ENCODE measurements around the gene DCAKD.

DCAKD gene, protein sequence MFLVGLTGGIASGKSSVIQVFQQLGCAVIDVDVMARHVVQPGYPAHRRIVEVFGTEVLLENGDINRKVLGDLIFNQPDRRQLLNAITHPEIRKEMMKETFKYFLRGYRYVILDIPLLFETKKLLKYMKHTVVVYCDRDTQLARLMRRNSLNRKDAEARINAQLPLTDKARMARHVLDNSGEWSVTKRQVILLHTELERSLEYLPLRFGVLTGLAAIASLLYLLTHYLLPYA

DNA sequence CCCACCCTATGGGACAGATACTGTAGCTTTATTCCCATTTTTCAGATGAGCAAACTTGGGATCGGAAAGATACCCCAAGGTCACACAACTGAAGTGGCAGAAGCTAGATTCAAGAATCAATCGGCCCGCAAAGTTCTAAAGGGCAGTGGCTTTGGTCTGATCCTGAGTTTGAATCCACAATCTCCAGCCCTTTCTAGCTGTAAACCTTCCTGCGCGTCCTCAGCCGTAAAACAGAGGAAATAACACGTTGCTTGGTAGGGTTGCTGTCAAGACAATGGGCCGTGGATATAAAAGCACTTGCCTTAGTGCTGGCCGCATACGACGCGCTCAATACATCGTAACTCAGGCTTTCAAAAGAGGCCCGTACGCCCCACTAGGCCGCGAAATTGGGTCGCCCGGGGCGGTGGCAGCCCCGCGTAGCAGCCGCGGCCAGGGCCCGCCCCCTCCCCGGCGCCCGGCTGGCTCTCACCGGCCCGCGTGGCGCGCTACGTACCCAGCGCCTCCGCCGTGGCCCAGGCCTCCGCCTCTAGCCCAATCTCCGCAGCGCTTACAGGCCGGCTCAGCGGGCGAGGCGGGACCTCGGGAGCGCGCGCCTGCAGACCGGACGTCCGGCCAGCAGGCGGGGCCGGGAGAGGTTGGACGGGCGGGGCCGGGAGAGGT, at the start of gene DCAKD:
Gene DCAKD (minus strand): TSS at position 573 of the 660 bp plus-strand sequence. CDS start 16,747 bp downstream, outside the sequence.
- DNase-seq = peak; percentile 84 to 89

DNA sequence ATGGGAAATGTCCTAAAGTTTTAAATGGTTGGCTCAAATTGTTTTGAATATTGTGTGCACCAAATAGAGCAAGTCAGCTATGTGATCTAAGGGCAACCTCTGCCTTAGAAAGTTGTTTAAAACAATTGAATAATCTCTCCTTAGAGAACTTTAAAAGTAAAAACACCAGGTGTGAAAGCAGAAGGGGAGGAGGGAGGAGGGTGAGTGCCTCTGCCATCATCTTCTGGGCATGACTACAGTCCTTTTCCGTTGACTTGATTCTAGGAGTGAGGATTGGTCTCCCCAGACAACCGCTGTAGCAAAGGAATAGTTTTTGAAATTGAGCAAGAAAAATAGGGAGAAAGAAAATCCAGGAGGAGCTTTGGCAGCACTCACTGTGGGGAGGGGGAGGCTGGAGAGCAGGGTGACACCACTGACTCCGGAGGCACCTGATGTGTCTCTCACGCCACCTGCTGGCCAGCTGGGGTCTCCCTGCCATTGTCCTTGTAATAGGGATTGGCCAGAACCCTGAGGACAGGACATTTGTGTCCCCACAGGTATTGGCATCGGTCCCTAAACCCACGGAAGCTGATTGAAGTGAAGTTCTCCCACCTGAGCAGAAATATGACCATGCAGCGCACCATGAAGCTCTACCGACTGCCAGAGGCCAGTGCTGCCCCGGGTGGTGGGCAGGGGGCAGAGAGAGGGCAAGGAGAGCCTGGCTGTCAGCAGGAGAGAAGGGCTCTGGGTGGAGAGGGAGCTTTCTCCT, 47.6 kb upstream of the DCAKD start:
- peak; percentile 62 to 71 for DNase-seq

DNA sequence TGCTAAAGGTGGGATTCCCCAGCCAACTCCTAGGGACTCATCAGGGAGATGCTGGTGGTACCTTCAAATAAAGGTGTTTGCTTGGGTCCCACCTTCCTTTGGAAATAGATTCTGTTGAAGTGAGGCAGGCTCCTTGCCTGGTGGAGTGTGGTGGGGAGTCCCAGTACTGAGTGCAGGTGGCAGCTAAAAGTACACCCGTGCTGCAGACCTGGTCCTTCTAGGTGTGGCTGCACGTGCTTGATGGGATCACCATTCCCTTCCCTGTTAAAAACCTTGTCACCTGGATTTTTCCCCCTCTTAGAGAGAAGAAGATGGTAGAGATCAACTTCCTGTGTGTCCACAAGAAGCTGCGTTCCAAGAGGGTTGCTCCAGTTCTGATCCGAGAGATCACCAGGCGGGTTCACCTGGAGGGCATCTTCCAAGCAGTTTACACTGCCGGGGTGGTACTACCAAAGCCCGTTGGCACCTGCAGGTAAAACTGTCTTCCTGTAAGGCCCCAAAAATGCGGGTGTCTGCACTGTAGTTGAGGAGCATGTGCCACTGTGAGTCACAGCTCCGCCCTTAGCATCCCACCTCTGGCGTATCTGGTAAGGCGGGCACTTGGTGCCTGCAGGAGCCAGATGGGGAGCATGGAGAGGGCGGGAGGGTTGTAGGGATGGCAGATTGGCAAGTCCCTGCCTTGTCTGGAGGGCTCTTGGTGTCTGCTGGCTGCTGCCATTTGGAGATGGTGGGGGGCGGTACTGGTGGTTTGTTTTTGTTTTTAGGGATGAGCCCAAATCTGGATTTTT, 46.8 kb upstream of the DCAKD start:
- DNase-seq = no peak

DNA sequence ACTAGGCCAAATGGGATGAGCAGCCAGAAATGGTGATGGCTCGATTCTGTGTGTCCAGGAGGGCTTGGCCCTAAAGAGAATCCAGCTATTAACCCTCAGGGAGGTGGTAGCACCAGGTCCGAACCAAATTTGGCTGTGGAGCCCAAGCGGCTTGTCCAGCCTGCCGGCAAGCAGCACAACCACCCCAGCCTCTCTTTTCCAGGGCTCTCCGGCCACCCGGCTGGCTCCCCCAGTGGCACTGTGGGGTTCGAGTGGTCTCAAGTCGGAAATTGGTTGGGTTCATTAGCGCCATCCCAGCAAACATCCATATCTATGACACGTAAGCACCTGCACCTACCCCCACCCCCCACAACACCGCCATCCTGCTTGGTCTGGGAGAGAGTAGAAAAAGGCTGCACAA, 45.5 kb upstream of the DCAKD start:
- no peak for DNase-seq

DNA sequence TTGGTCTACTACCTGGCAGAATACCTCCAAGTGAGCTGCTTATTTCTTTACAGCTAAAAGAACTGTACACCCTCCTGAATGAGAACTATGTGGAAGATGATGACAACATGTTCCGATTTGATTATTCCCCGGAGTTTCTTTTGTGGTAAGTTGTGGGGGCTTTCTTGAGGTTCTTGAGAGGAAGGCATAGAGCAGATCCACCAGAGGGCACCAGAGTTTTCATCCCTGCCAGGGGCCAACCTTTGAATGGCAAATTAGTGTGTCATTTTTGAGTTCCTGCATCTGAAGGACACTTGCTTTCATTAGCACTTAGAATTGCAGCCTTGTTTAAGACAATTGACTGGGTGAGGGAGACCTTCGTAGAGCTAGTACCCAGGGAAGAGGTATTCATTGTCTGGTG, 44.7 kb upstream of the DCAKD start:
- DNase-seq = no peak

DNA sequence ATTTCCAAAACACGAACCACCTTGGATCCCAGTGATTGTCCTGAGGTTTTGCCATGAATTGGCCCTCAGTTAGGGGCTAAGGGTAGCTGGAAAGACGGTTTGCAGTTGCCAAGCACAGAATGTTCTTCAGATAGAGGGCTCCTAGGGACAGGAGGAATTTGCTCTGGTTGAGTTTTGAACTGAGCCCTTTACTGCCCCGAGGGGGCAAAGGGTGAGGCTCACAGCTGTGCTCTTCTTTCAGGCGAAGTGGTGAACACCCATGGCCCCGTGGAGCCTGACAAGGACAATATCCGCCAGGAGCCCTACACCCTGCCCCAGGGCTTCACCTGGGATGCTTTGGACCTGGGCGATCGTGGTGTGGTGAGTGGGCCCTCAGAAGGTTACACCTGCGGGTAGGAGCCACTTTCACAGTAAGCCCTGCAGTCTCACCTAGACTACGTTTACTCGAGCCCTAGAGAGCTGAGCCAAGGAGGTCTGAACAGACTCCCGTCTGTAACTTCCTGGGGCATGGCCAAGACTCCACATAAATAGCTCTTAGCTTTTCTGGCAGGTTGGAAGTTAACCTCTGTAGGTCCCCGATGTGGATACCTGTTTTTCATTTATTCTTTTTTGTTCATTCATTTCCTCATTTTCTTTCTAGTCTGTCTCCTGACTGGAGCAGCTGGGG, 42.1 kb upstream of the DCAKD start:
- no peak for DNase-seq

DNA sequence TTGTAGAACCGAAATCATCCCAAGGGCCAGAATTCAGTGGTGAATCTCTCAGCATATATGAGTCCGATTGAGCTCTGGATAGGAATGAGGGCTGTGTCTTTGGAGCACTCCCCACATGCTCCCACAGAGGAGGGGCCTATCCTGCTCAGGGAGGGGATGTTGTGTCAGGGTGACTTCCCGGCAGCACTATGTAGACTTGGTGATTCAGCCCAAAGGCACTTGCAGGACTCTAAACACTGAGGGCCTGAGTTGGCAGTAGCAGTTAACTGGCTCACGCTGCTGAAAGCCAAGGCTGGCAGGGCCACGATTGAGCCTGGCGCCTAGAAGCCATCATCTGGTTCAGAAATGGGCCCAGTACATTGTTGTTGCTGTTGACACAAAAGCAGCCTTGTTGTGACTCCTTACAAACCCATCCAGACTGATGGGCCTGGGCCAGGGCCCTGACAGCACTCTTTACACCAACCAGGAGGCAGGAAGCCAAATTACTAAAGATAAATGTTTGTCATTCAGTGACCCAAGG, 41.5 kb upstream of the DCAKD start:
- no peak for DNase-seq

DNA sequence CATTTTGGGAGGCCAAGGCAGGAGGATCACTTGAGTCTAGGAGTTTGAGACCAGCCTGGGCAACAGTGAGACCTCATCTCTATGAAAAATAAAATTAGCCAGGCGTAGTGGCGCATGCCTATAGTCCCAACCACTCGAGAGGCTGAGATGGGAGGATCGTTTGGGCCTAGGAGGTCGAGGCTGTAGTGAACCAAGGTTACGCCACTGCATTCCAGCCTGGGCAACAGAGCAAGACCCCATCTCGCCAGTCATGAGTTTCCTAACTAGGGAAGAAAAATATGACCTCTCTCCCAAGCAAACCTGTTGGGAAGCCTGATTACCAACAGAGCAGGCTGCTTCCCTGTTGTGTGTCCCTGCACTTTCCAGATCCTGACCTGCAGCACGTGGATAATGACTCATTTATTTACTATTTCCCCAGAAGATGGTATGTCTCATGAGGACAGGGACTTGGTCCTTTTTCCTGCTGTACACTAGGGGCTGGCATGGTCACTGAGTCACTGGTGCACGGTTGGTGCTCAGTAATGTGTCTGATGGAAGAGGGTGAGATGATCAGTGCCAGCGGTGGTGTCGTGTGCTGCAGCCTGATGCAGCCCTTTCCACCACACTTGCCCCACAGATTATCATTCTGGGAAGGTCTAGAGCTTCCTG, 40.5 kb upstream of the DCAKD start:
- no peak for DNase-seq

DNA sequence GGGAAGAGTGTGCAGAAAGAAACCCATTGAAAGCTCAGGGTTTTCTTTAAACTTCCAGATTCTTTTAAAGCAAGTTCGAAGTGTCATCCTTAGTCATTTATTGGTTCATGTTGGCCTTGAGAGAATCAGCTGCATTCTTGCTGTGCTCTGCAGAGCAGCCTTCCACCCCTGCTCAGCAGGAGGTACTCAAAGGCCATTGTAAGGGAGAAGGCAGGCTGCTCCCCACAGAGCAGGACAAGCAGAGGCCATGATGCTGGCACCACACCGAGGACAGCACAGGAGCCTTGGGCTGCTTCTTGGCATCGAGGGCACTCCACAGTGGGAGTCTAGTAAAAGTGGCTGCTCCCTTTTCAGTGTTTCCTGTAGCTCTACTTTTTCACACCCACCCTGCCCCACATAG, 39.3 kb upstream of the DCAKD start:
- no peak for DNase-seq

DNA sequence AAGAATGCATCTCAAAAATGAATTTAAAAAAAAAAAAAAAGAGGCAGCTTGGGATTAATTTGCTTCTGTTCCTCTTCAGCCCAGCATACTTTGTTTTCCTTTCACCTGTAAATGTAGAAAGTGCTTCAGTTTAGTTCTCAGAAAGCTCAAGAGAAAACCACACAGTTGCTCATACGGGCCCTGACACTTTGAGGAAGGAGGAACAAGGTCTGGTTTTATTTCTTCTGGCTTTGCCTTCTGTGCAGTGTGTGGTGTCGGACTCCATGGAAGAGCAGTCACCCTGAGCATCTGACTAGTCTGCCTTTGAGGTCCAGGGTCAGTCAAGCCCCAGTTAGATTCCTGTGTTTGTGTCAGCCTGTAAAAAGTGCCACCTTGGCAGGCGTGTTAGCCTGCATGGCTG, 37.3 kb upstream of the DCAKD start:
- no peak for DNase-seq

DNA sequence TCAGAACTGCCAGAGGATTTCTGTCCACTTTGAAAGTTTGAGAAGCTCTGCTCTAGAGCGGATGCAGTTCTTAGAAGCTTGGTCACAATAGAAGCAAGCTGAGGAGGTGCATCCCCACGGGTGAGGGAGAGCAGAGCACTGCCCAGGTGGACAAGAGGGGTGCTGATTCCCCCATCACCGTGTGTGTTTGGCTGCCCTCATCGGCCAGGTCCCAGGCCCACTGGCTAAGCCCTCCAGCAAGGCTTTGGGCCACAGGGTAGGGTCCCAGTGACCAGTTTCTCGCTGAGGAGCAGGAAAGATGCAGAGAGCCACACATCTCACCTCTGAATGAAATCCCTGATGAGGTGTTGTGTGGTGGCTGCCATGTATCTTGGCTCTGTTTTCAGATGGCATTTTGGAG, 36.5 kb upstream of the DCAKD start:
- DNase-seq = no peak

DNA sequence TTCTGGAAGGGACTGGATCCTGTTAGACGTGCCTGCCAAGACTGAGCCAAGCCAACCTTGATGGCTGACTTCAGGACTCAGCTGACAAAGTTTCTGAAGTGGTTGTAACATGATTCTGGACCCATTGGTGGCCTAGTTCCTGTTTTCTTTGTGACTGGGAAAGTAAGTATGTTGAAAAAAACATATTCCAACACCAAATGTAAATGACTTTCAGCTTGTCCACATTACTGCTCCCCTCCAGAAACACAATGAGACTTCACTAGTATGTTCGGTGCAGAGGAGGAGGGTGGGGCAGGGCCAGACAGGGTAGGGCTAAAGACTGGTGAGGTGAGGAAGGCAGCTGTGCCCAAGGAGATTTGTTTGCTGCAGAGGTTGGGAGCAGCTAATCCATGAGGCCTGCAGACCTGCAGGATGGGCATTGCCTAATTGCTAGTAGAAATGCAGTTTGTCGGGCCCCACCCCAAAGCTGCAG, 36.1 kb upstream of the DCAKD start:
- no peak for DNase-seq

DNA sequence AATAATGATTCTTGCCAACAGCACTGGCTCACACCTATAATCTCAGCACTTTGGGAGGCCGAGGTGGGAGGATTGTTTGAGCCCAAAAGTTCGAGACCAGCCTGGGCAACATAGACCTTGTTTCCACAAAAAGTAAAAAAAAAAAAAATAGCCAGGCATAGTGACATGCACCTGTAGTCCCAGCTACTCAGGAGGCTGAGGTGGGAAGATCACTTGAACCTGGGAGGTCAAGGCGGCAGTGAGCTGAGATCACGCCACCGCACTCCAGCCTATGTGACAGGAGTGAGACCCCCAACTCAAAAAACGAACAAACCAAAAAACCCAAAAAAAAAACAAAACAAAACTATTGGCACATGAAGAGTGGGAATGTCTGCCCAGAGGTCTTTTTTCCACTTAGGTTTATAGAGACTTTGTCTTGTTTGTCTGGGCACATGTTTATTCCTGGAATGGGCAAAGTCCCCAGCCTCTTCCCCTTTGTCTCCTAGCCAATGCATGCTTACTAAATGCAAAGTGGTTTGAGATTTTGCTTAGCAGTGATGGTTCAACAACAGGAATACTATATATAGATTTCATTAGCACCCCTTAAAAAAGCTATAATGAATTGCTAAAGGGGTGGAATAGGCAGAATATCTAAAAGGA, 35.6 kb upstream of the DCAKD start:
- no peak for DNase-seq

DNA sequence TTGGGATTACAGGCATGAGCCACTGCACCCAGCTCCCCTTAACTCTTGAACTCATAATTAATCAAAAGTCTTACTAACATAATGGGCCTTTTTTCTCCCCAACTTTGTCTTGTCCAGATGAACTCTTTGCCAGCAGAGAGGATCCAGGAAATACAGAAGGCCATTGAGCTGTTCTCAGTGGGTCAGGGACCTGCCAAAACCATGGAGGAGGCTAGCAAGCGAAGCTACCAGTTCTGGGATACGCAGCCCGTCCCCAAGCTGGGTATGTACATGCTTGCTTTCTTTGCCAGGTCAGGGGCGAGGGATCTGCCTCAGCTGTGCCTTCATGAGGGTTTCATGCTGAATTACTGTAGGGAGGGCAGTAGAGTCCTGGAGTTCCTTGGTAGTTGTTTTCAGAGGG, 35.0 kb upstream of the DCAKD start:
- no peak for DNase-seq

DNA sequence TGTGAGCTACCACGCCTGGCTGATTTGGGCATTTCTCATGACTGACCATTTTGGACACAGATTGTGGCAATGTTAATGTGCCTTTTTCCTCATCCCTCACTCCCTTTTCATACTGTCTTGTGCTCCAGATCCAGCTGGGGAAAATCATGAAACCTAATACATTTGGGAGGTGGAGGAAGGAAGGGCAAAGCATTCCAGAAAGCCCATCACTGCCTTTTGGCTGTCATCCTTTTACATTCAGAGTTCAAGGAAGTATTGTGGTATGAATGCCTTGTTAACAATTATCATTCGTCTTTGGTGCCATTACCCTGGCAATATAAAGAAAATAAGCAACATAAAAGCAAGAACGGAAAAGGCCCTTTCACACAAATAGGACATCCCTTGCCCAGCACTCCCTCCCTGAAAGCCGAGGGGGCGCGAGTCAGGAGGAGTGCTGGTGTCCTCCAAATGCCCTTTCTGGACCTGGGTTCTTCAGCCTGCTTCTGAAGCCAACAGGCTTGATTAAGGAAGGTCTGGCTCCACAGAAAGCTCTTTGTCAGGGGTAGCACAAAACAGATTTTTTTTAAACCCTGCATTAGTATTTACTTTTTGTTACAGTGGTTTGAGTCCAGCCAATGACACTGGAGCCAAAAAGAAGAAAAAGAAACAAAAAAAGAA, 29.7 kb upstream of the DCAKD start:
- no peak for DNase-seq

DNA sequence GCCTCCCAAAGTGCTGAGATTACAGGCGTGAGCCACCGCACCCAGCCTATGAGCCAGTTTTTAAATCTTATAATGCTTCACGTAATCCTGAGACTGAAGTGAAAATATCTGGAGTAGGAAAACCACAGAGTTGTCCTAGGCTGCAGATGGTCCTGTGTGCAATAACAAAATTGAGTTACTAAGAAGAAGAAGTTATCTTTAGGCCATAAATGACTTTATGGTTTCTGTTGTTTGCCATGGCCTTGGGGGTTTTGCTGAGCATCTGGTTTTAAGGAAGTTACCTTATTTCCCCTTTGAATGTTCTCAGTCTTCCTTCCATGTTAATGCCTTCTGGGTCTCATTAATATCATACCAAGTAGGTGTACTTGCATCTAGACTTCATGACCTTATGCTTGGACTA, 26.2 kb upstream of the DCAKD start:
- DNase-seq = no peak

DNA sequence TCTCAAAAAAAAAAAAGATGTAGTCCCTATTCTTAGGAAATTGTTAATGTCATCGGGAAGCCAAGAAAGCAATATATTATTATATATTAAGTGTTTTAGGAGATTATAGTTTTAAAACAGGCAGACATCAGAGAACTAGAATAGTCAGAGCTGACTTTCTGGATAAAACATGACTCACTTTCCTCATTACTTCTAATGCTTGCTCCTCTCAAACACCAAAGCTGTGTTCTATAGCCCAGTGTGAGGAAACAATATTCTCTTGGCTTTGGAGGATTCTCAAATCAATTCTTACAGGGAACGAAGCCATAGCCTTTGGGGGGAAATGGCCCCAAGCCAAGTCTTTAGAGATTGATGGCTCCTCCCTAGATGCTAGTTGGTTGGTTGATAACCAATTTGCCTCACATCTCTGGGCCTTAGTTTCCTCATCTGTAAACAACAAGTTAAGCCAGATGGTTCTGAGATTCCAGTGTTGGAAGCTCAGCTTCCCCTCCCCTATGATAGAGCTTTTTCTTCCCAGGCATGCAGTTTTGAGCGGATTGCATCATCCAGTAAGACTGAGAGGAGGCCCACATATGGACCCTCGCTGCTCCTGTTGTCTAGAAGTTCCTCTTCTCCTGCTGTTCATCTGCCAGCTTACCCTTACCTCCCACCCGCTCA, 22.1 kb upstream of the DCAKD start:
- no peak for DNase-seq

DNA sequence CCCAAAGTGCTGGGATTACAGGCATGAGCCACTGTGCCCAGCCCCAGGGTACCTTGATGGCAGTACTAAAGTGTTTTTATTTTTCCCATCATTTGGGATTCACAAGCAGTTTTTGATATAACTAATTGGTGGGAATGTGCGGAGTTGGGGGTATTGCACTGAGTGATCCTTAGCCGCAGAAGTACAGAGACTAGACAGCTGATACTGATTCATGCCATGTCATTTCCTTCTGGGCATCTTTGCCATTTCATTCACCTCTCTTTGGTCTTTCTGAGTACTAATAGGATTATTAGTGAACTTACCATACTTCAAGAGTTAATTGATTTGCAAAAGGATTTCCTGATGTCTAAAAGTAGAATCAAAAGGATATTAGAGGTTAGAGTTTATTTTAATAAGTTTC, 19.4 kb upstream of the DCAKD start:
- no peak for DNase-seq

DNA sequence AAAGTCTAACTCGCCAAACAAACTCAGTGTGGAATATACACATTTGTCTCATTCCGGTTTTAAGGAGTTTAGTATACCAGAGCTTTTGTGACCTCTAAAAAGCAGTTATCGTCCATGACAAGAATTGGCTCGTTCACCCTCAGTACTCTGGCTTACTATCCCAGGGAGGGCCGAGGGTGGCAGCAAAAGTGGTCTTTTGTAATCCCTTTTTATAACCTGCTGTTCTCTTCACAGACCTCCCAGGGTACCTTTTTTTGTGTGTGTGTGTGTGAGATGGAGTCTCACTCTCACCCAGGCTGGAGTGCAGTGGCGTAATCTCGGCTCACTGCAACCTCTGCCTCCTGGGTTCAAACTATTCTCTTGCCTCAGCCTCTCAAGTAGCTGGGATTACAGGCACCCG, 18.6 kb upstream of the DCAKD start:
- no peak for DNase-seq

DNA sequence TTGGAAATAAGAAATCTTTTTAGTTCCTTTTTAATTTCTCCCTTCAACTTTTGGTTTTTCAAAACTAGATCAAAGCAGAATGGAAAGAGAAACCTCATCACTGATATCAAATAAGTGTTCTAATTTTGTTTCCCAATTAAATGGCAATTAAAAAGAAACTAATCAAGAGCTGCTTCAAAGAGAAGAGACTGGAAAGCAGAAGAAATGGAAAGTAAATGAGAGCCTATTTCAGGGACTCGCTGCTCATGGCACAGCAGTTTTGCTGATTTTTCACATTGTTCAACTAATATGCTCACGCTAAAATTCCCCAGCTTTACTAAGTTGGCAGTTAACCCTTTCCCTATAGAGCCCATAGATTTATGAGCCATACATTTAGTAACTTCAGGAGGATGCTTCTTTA, 16.2 kb upstream of the DCAKD start:
- no peak for DNase-seq
